Neural progenitor cell (in vitro differentiated cells): ENCODE results near the gene ALG6.

ENCODE experiments used
- EZH2 ChIP-seq: fragments of 200-600 bp; sonication (generic); IDR thresholded peaks from 2 replicates; pipeline ENCODE4 v1.6.1; 2017; ENCODE audit warnings: antibody characterized with exemption, mild to moderate bottlenecking, moderate library complexity
- EZH2phosphoT487 ChIP-seq: fragments of 200-600 bp; sonication (generic); IDR thresholded peaks from 2 replicates; pipeline ENCODE4 v1.6.1; 2017; ENCODE audit warnings: antibody characterized with exemption
- TF ChIP-seq, protein P1 (sequence below): fragments of 200-600 bp; sonication (generic); IDR thresholded peaks from 2 replicates; pipeline ENCODE4 v1.5.1; 2017; ENCODE audit warnings: antibody characterized with exemption, mild to moderate bottlenecking

DNA sequence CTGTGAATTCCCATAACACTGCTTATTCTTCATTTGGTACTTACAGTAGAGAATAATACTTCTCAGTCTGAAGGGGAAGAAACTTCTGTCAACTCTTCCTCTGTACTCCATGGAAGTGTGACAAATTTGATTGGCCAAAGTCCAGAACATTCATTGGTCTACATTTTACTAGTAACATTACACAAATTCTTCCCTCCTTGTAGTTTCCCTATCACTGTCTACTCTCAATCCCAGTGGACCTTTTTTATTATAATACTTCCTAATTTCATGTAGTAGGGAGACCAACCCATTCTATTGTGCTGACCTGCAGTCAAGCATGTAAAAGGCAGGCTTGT lies 74.7 kb downstream of the ALG6 start:
- TF ChIP-seq, protein P1, sequence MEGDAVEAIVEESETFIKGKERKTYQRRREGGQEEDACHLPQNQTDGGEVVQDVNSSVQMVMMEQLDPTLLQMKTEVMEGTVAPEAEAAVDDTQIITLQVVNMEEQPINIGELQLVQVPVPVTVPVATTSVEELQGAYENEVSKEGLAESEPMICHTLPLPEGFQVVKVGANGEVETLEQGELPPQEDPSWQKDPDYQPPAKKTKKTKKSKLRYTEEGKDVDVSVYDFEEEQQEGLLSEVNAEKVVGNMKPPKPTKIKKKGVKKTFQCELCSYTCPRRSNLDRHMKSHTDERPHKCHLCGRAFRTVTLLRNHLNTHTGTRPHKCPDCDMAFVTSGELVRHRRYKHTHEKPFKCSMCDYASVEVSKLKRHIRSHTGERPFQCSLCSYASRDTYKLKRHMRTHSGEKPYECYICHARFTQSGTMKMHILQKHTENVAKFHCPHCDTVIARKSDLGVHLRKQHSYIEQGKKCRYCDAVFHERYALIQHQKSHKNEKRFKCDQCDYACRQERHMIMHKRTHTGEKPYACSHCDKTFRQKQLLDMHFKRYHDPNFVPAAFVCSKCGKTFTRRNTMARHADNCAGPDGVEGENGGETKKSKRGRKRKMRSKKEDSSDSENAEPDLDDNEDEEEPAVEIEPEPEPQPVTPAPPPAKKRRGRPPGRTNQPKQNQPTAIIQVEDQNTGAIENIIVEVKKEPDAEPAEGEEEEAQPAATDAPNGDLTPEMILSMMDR: no peak
- TF ChIP-seq EZH2phosphoT487 (no peak), EZH2 (no peak)
